Neural cell (in vitro differentiated cells): Measurements from ENCODE around the gene TRABD2B. TPM values are rescaled to one million over a fixed set of nuclear protein-coding genes. Genes with fewer than 3 reads are reported as not detected.

Experiments
- H2AFZ ChIP-seq: fragments of 200-600, 300-800 bp; sonication (generic), shearing (Covaris generic); 2 replicates; pipeline ENCODE4 v1.6.0; 2014; ENCODE audit warnings: low read depth, mild to moderate bottlenecking, antibody characterized with exemption, low read length, moderate library complexity
- H3F3A ChIP-seq: fragments of 200-600 bp; shearing (Covaris generic); 2 replicates; pipeline ENCODE4 v1.6.1; 2016; ENCODE audit warnings: mild to moderate bottlenecking, moderate library complexity, mixed read lengths, antibody characterized with exemption, low read length; ENCODE audit not compliant: insufficient read depth, poor library complexity, severe bottlenecking
- H3K27ac ChIP-seq: fragments of 200-600, 300-800 bp; sonication (generic), shearing (Covaris generic); 2 replicates; pipeline ENCODE4 v1.5.1; 2014; ENCODE audit warnings: mild to moderate bottlenecking, low read length, moderate library complexity
- H3K27me3 ChIP-seq: fragments of 300-800, 200-600 bp; sonication (generic), shearing (Covaris generic); 2 replicates; pipeline ENCODE4 v1.6.0; 2014; ENCODE audit warnings: mild to moderate bottlenecking, low read depth, low read length, moderate library complexity; ENCODE audit not compliant: insufficient read depth
- H3K36me3 ChIP-seq: fragments of 300-800, 200-600 bp; sonication (generic), shearing (Covaris generic); 2 replicates; pipeline ENCODE4 v1.5.1; 2014; ENCODE audit warnings: mild to moderate bottlenecking, antibody characterized with exemption, low read length, moderate library complexity; ENCODE audit not compliant: insufficient read depth
- H3K4me2 ChIP-seq: fragments of 300-800, 200-600 bp; sonication (generic), shearing (Covaris generic); 2 replicates; pipeline ENCODE4 v1.6.0; 2014; ENCODE audit warnings: mild to moderate bottlenecking, low read length
- H3K4me3 ChIP-seq: fragments of 300-800, 200-600 bp; sonication (generic), shearing (Covaris generic); 2 replicates; pipeline ENCODE4 v1.5.1; 2014; ENCODE audit warnings: mild to moderate bottlenecking, low read length, moderate library complexity
- H3K79me2 ChIP-seq: fragments of 200-600 bp; shearing (Covaris generic); replicated peaks from 2 replicates; pipeline ENCODE4 v1.6.0; 2014; ENCODE audit warnings: mild to moderate bottlenecking, low read length, moderate library complexity; ENCODE audit not compliant: insufficient read depth
- H3K9ac ChIP-seq: fragments of 300-800, 200-600 bp; sonication (generic), shearing (Covaris generic); 2 replicates; pipeline ENCODE4 v1.6.1; 2016; ENCODE audit warnings: mild to moderate bottlenecking, low read length, mixed read lengths
- H3K9me2 ChIP-seq: fragments of 200-600 bp; shearing (Covaris generic); 2 replicates; pipeline ENCODE4 v1.6.1; 2016; ENCODE audit warnings: mild to moderate bottlenecking, low read length, mixed read lengths; ENCODE audit not compliant: insufficient read depth
- H3K9me3 ChIP-seq: fragments of 200-600, 300-800 bp; sonication (generic), shearing (Covaris generic); 2 replicates; pipeline ENCODE4 v1.6.1; 2016; ENCODE audit warnings: mild to moderate bottlenecking, mixed run types, low read length, moderate library complexity, mixed read lengths
- H4K20me1 ChIP-seq: fragments of 200-600 bp; shearing (Covaris generic); 2 replicates; pipeline ENCODE4 v1.6.1; 2016; ENCODE audit warnings: mild to moderate bottlenecking, mixed run types; ENCODE audit not compliant: insufficient read depth
- EP300 ChIP-seq: fragments of 450-650 bp; conservative IDR thresholded peaks from 2 replicates; pipeline ENCODE4 v1.6.1; 2014; ENCODE audit warnings: antibody characterized with exemption, mild to moderate bottlenecking, moderate library complexity; ENCODE audit not compliant: poor library complexity, severe bottlenecking
- EZH2 ChIP-seq: fragments of 200-600, 300-800 bp; shearing (Covaris generic), sonication (generic); IDR thresholded peaks from 2 replicates; pipeline ENCODE4 v1.6.1; 2014; ENCODE audit warnings: antibody characterized with exemption, low read length, borderline replicate concordance, mild to moderate bottlenecking; ENCODE audit not compliant: insufficient read depth, poor library complexity, severe bottlenecking
- MXI1 ChIP-seq: fragments of 450-650 bp; conservative IDR thresholded peaks from 2 replicates; pipeline ENCODE4 v1.6.1; 2014; ENCODE audit warnings: antibody characterized with exemption, mild to moderate bottlenecking; ENCODE audit not compliant: poor library complexity, severe bottlenecking
- POLR2AphosphoS5 ChIP-seq: IDR thresholded peaks from 2 replicates; pipeline ENCODE4 v1.6.1; 2012
- RAD21 ChIP-seq: fragments of 450-650 bp; conservative IDR thresholded peaks from 2 replicates; pipeline ENCODE4 v1.6.1; 2014; ENCODE audit warnings: antibody characterized with exemption, mild to moderate bottlenecking, moderate library complexity
- SMC3 ChIP-seq: fragments of 450-650 bp; conservative IDR thresholded peaks from 2 replicates; pipeline ENCODE4 v1.6.1; 2014; ENCODE audit warnings: antibody characterized with exemption, mild to moderate bottlenecking, moderate library complexity; ENCODE audit not compliant: poor library complexity
- TAF1 ChIP-seq: IDR thresholded peaks from 2 replicates; pipeline ENCODE4 v1.6.1; 2012; ENCODE audit warnings: low read depth
- polyA plus RNA-seq: library from polyadenylated mRNA; depleted of rRNA; stranded (reverse); fragments of >200 nt; gene quantifications from 2 replicates; pipeline ENCODE4 v1.2.3, GENCODE V29; 2014
- TF ChIP-seq, protein P1 (sequence below): fragments of 450-650 bp; IDR thresholded peaks from 2 replicates; pipeline ENCODE4 v1.5.1; 2014; ENCODE audit warnings: antibody characterized with exemption, mild to moderate bottlenecking, moderate library complexity; ENCODE audit not compliant: poor library complexity, severe bottlenecking
- TF ChIP-seq, protein P2 (sequence below): IDR thresholded peaks from 2 replicates; pipeline ENCODE4 v1.6.1; 2012; ENCODE audit warnings: borderline replicate concordance

Gene TRABD2B
- polyA plus RNA-seq, 1 donor from 2014 or later, result 0.02 TPM

DNA sequence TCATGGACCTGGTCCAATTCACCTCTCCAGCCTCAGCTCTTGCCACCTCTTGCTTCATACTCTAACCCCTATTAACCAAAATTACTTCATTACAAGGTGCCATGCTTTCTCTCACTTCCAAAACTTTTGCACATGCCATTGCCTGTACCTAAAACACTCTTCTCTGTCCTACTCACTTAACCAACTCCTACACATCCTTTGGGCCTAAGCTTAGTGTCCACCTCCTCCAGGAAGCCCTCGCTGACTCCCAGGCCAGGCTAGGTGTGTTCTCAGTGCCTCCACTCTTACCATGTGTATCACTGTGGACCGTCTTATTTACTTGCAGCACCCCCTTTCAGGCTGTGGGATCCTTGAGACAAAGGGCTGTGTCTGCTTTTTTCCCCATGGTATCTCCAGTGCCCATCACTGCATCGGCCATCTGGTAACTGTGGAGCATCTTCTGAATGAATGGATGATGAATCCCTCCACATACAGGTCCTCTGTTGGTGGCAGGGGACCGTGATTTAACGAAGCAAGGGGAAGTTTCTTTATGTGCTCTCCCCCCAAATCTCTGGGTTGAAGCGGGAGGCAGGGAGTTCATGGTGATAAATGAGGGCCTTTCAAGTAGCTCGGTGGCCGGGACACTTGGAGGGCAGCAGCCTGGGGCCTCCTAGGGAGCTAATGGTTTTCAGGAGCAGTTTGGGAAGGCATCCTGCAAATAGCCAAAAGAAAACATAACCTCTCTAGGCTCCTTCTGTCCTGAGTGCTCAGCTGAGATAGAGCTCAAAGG, 111.9 kb downstream of the TRABD2B start:
- no peak overlapping the region for H3K4me2 ChIP-seq
- no peak overlapping the region for H2AFZ ChIP-seq
- H3K9ac ChIP-seq, result no peak overlapping the region
- H3K36me3 ChIP-seq, result no peaks in the 10 kb centered on the region
- H3K27ac ChIP-seq, result no peak overlapping the region
- no peaks in the 10 kb centered on the region for H3F3A ChIP-seq
- H3K4me3 ChIP-seq, result no peak overlapping the region
- no peaks in the 10 kb centered on the region for H3K79me2 ChIP-seq
- no peaks in the 10 kb centered on the region for H3K27me3 ChIP-seq
- no peaks in the 10 kb centered on the region for H3K9me3 ChIP-seq
- TF ChIP-seq POLR2AphosphoS5 (no peak), EP300 (no peak), EZH2 (no peak), SMC3 (no peak), MXI1 (no peak), RAD21 (no peak), TAF1 (no peak)
- TF ChIP-seq, protein P1, sequence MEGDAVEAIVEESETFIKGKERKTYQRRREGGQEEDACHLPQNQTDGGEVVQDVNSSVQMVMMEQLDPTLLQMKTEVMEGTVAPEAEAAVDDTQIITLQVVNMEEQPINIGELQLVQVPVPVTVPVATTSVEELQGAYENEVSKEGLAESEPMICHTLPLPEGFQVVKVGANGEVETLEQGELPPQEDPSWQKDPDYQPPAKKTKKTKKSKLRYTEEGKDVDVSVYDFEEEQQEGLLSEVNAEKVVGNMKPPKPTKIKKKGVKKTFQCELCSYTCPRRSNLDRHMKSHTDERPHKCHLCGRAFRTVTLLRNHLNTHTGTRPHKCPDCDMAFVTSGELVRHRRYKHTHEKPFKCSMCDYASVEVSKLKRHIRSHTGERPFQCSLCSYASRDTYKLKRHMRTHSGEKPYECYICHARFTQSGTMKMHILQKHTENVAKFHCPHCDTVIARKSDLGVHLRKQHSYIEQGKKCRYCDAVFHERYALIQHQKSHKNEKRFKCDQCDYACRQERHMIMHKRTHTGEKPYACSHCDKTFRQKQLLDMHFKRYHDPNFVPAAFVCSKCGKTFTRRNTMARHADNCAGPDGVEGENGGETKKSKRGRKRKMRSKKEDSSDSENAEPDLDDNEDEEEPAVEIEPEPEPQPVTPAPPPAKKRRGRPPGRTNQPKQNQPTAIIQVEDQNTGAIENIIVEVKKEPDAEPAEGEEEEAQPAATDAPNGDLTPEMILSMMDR, result no peak
- TF ChIP-seq, protein P2, sequence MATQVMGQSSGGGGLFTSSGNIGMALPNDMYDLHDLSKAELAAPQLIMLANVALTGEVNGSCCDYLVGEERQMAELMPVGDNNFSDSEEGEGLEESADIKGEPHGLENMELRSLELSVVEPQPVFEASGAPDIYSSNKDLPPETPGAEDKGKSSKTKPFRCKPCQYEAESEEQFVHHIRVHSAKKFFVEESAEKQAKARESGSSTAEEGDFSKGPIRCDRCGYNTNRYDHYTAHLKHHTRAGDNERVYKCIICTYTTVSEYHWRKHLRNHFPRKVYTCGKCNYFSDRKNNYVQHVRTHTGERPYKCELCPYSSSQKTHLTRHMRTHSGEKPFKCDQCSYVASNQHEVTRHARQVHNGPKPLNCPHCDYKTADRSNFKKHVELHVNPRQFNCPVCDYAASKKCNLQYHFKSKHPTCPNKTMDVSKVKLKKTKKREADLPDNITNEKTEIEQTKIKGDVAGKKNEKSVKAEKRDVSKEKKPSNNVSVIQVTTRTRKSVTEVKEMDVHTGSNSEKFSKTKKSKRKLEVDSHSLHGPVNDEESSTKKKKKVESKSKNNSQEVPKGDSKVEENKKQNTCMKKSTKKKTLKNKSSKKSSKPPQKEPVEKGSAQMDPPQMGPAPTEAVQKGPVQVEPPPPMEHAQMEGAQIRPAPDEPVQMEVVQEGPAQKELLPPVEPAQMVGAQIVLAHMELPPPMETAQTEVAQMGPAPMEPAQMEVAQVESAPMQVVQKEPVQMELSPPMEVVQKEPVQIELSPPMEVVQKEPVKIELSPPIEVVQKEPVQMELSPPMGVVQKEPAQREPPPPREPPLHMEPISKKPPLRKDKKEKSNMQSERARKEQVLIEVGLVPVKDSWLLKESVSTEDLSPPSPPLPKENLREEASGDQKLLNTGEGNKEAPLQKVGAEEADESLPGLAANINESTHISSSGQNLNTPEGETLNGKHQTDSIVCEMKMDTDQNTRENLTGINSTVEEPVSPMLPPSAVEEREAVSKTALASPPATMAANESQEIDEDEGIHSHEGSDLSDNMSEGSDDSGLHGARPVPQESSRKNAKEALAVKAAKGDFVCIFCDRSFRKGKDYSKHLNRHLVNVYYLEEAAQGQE, result no peak
- no peaks in the 10 kb centered on the region for H4K20me1 ChIP-seq
- H3K9me2 ChIP-seq, result no peaks in the 10 kb centered on the region

DNA sequence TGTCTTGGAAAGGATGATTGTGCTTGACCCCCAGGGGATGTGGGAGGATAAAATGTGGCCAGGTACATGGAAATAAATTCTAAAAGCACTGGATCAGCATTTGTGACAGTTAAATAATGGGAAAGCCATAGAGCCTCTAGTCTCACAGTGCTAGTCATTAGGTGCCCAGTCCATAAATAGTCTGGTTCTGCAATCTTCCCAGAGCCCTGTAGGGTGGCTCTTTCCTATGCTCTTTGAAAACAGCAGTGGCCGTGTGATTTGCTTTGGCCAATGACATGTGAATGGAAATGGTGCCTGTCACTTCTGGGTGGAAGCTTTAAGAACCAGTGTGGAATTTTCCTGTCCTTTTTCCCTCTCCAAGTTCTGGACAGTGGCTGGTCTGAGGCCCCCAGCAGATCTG, 113.2 kb downstream of the TRABD2B start:
- H3K9ac ChIP-seq, result no peak overlapping the region
- H3K9me3 ChIP-seq, result no peaks in the 10 kb centered on the region
- no peaks in the 10 kb centered on the region for H4K20me1 ChIP-seq
- no peaks in the 10 kb centered on the region for H3K79me2 ChIP-seq
- H3K27ac ChIP-seq, result no peak overlapping the region
- H3K4me3 ChIP-seq, result no peak overlapping the region
- H3K36me3 ChIP-seq, result no peaks in the 10 kb centered on the region
- no peaks in the 10 kb centered on the region for H3F3A ChIP-seq
- H3K27me3 ChIP-seq, result no peaks in the 10 kb centered on the region
- no peak overlapping the region for H3K4me2 ChIP-seq
- no peaks in the 10 kb centered on the region for H3K9me2 ChIP-seq
- H2AFZ ChIP-seq, result no peak overlapping the region
- no peak for TF ChIP-seq SMC3
- no peak for TF ChIP-seq RAD21
- TF ChIP-seq, protein P1, result no peak
- TF ChIP-seq EZH2, result no peak
- TF ChIP-seq MXI1, result no peak
- TF ChIP-seq POLR2AphosphoS5, result no peak
- TF ChIP-seq, protein P2, result no peak
- TF ChIP-seq EP300, result no peak
- no peak for TF ChIP-seq TAF1
